SK-N-SH treated with all-trans-retinoic acid at 6 μM for 48 hours (cell line): ENCODE data around the gene SPEN.
"Not testable (repeated sequence)": the region's sequence is repeated elsewhere in the genome, so short reads cannot be mapped to it uniquely, and the experiment has no call there.

Experiments
- ATAC-seq: fragments of 200-7000 bp; cut with Tn5 transposase; 3 replicates; pipeline ENCODE4 v1.9.1; 2020; ENCODE audit warnings: mild to moderate bottlenecking, moderate library complexity
- ARNTL ChIP-seq: fragments of 450-650 bp; formaldehyde crosslinking; IDR thresholded peaks from 2 replicates; pipeline ENCODE4 v1.5.0; 2020; ENCODE audit warnings: low read depth, mild to moderate bottlenecking, moderate library complexity, borderline replicate concordance
- BACH2 ChIP-seq: fragments of 250-450 bp; sonication (Bioruptor Pico); IDR thresholded peaks from 2 replicates; pipeline ENCODE4 v1.9.0; 2021; ENCODE audit warnings: mild to moderate bottlenecking, borderline replicate concordance
- CSDC2 ChIP-seq: fragments of 250-450 bp; sonication (Bioruptor Pico); IDR thresholded peaks from 2 replicates; pipeline ENCODE4 v1.5.0; 2020; ENCODE audit warnings: mild to moderate bottlenecking, moderate library complexity
- ESRRG ChIP-seq: fragments of 250-450 bp; sonication (Bioruptor Pico); IDR thresholded peaks from 2 replicates; pipeline ENCODE4 v1.6.1; 2021; ENCODE audit warnings: mild to moderate bottlenecking
- GLIS3 ChIP-seq: fragments of 250-450 bp; sonication (Bioruptor Pico); IDR thresholded peaks from 2 replicates; pipeline ENCODE4 v1.5.0; 2020; ENCODE audit warnings: mild to moderate bottlenecking, moderate library complexity
- ISL1 ChIP-seq: fragments of 250-450 bp; sonication (Bioruptor Pico); IDR thresholded peaks from 2 replicates; pipeline ENCODE4 v2.1.2; 2022; ENCODE audit warnings: mild to moderate bottlenecking, moderate library complexity
- PPARA ChIP-seq: fragments of 250-450 bp; sonication (Bioruptor Pico); IDR thresholded peaks from 2 replicates; pipeline ENCODE4 v1.5.0; 2020; ENCODE audit warnings: mild to moderate bottlenecking, borderline replicate concordance
- TCF4 ChIP-seq: fragments of 250-450 bp; sonication (Bioruptor Pico); IDR thresholded peaks from 2 replicates; pipeline ENCODE4 v1.8.0; 2021; ENCODE audit warnings: mild to moderate bottlenecking, moderate library complexity, borderline replicate concordance
- TOX ChIP-seq: fragments of 250-450 bp; sonication (Bioruptor Pico); IDR thresholded peaks from 2 replicates; pipeline ENCODE4 v1.8.0; 2021; ENCODE audit warnings: mild to moderate bottlenecking, moderate library complexity, borderline replicate concordance
- ZC3H10 ChIP-seq: fragments of 250-450 bp; sonication (Bioruptor Pico); IDR thresholded peaks from 2 replicates; pipeline ENCODE4 v1.5.1; 2021; ENCODE audit warnings: mild to moderate bottlenecking, moderate library complexity
- ZFP3 ChIP-seq: fragments of 250-450 bp; sonication (Bioruptor Pico); IDR thresholded peaks from 2 replicates; pipeline ENCODE4 v1.5.0; 2020; ENCODE audit warnings: mild to moderate bottlenecking, moderate library complexity
- ZFP30 ChIP-seq: fragments of 450-650 bp; formaldehyde crosslinking; IDR thresholded peaks from 2 replicates; pipeline ENCODE4 v1.5.0; 2022; ENCODE audit warnings: mild to moderate bottlenecking, moderate library complexity
- ZNF8 ChIP-seq: fragments of 450-650 bp; formaldehyde crosslinking; IDR thresholded peaks from 2 replicates; pipeline ENCODE4 v1.5.0; 2020; ENCODE audit warnings: mild to moderate bottlenecking, moderate library complexity
- TF ChIP-seq, protein P1 (sequence below): fragments of 250-450 bp; sonication (Bioruptor Pico); IDR thresholded peaks from 2 replicates; pipeline ENCODE4 v1.5.0; 2020; ENCODE audit warnings: mild to moderate bottlenecking, moderate library complexity
- TF ChIP-seq, protein P2 (sequence below): fragments of 250-450 bp; sonication (Bioruptor Pico); IDR thresholded peaks from 2 replicates; pipeline ENCODE4 v1.8.0; 2021; ENCODE audit warnings: low read depth, mild to moderate bottlenecking, moderate library complexity, borderline replicate concordance
- TF ChIP-seq, protein P3 (sequence below): fragments of 250-450 bp; sonication (Bioruptor Pico); IDR thresholded peaks from 2 replicates; pipeline ENCODE4 v1.8.0; 2020; ENCODE audit warnings: mild to moderate bottlenecking, moderate library complexity, borderline replicate concordance
- TF ChIP-seq, protein P4 (sequence below): fragments of 250-450 bp; sonication (Bioruptor Pico); IDR thresholded peaks from 2 replicates; pipeline ENCODE4 v1.5.1; 2021; ENCODE audit warnings: mild to moderate bottlenecking, moderate library complexity
- TF ChIP-seq, protein P5 (sequence below): fragments of 250-450 bp; sonication (Bioruptor Pico); IDR thresholded peaks from 2 replicates; pipeline ENCODE4 v1.5.1; 2020; ENCODE audit warnings: low read depth, mild to moderate bottlenecking, moderate library complexity

Gene SPEN

DNA sequence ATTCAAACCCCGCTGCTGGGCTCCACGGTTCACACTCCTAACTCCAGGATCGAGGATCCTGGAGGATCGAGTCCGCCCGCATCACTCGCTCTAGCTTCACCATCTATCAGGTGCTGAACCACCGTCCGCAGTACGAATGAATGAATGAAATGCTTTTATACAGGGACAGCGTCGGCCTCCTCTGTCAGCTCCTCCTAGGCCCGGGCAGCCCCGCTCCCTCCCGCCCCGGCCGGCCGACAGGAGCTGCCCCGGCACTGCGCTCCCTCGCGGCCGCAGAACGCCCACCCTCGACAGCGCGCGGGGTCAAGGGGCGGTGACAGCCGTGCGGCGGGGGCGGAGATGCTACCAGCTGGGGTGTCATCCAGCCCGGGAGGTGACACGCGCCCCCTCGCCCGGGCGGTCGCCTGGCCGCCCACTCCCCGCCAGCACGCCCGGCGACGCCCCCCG, 127.9 kb downstream of the SPEN start:
- ATAC-seq: peak; percentile 90
- TF ChIP-seq, protein P1, sequence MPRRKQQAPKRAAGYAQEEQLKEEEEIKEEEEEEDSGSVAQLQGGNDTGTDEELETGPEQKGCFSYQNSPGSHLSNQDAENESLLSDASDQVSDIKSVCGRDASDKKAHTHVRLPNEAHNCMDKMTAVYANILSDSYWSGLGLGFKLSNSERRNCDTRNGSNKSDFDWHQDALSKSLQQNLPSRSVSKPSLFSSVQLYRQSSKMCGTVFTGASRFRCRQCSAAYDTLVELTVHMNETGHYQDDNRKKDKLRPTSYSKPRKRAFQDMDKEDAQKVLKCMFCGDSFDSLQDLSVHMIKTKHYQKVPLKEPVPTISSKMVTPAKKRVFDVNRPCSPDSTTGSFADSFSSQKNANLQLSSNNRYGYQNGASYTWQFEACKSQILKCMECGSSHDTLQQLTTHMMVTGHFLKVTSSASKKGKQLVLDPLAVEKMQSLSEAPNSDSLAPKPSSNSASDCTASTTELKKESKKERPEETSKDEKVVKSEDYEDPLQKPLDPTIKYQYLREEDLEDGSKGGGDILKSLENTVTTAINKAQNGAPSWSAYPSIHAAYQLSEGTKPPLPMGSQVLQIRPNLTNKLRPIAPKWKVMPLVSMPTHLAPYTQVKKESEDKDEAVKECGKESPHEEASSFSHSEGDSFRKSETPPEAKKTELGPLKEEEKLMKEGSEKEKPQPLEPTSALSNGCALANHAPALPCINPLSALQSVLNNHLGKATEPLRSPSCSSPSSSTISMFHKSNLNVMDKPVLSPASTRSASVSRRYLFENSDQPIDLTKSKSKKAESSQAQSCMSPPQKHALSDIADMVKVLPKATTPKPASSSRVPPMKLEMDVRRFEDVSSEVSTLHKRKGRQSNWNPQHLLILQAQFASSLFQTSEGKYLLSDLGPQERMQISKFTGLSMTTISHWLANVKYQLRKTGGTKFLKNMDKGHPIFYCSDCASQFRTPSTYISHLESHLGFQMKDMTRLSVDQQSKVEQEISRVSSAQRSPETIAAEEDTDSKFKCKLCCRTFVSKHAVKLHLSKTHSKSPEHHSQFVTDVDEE (CRISPR knock-in tag): no peak
- no peak for TF ChIP-seq ARNTL (CRISPR knock-in tag)
- TF ChIP-seq PPARA (CRISPR knock-in tag): no peak
- TF ChIP-seq ZNF8 (CRISPR knock-in tag): no peak
- TF ChIP-seq TOX (CRISPR knock-in tag): no peak
- TF ChIP-seq TCF4 (CRISPR knock-in tag): no peak
- TF ChIP-seq, protein P2, sequence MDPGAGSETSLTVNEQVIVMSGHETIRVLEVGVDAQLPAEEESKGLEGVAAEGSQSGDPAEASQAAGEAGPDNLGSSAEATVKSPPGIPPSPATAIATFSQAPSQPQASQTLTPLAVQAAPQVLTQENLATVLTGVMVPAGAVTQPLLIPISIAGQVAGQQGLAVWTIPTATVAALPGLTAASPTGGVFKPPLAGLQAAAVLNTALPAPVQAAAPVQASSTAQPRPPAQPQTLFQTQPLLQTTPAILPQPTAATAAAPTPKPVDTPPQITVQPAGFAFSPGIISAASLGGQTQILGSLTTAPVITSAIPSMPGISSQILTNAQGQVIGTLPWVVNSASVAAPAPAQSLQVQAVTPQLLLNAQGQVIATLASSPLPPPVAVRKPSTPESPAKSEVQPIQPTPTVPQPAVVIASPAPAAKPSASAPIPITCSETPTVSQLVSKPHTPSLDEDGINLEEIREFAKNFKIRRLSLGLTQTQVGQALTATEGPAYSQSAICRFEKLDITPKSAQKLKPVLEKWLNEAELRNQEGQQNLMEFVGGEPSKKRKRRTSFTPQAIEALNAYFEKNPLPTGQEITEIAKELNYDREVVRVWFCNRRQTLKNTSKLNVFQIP: no peak
- TF ChIP-seq ZC3H10 (CRISPR knock-in tag): no peak
- no peak for TF ChIP-seq GLIS3 (CRISPR knock-in tag)
- TF ChIP-seq ESRRG: no peak
- TF ChIP-seq ZFP30 (CRISPR knock-in tag): no peak
- no peak for TF ChIP-seq ISL1 (CRISPR knock-in tag)
- TF ChIP-seq, protein P3, sequence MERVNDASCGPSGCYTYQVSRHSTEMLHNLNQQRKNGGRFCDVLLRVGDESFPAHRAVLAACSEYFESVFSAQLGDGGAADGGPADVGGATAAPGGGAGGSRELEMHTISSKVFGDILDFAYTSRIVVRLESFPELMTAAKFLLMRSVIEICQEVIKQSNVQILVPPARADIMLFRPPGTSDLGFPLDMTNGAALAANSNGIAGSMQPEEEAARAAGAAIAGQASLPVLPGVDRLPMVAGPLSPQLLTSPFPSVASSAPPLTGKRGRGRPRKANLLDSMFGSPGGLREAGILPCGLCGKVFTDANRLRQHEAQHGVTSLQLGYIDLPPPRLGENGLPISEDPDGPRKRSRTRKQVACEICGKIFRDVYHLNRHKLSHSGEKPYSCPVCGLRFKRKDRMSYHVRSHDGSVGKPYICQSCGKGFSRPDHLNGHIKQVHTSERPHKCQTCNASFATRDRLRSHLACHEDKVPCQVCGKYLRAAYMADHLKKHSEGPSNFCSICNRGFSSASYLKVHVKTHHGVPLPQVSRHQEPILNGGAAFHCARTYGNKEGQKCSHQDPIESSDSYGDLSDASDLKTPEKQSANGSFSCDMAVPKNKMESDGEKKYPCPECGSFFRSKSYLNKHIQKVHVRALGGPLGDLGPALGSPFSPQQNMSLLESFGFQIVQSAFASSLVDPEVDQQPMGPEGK (CRISPR knock-in tag): no peak
- TF ChIP-seq, protein P4, sequence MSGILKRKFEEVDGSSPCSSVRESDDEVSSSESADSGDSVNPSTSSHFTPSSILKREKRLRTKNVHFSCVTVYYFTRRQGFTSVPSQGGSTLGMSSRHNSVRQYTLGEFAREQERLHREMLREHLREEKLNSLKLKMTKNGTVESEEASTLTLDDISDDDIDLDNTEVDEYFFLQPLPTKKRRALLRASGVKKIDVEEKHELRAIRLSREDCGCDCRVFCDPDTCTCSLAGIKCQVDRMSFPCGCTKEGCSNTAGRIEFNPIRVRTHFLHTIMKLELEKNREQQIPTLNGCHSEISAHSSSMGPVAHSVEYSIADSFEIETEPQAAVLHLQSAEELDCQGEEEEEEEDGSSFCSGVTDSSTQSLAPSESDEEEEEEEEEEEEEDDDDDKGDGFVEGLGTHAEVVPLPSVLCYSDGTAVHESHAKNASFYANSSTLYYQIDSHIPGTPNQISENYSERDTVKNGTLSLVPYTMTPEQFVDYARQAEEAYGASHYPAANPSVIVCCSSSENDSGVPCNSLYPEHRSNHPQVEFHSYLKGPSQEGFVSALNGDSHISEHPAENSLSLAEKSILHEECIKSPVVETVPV (CRISPR knock-in tag): no peak
- TF ChIP-seq ZFP3 (CRISPR knock-in tag): no peak

DNA sequence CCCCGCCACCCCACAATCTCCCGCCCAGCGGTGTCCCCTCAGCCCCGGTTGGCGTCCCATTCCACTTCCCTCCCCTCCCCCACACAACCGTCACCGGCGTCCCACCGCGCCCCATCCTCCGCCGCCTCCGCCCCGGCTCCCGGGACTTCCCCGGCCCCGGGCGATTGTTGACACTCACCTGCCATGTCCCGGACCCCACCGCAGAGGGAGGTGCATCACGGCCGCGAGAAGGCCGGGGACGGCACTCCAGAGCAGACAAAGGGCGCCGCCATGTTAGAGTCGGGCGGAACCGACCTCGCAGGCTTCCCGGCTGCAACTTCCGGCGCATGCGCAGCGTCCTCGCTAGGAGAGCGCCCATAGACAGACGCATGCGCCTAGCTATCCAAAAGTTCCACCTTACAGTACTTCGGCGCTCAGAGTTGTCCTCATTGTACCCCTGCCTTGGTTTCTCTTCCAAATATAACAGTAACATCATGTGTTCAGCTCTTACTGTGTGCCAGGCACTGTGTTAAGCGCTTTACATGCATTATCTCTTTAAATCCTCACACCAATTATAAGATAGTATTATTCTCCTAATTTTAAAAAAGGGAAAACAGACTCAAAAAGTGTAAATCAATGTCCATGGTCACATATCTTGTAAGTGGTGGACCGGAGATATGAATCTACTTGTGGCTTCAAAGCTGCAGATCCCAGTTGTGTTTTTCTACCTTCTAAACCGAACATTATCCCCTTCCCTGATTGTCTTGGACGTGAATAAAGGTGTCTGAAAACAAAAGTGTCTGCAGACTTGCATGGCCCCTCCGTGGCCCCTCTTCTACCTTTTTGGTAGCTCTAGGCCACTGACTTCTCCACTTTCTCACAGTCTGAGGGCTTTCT, 128.5 kb downstream of the SPEN start, which contains the start of gene ZBTB17:
TSS of gene ZBTB17 (minus strand) at position 297 of the 876 bp plus-strand sequence. CDS start 27,606 bp downstream, outside the sequence.
- peak; percentile 98 for ATAC-seq
- TF ChIP-seq ZFP3 (CRISPR knock-in tag) (no peak), BACH2 (CRISPR knock-in tag) (no peak), ARNTL (CRISPR knock-in tag) (no peak), ZC3H10 (CRISPR knock-in tag) (no peak), CSDC2 (CRISPR knock-in tag) (no peak)
- TF ChIP-seq, protein P4 (CRISPR knock-in tag): no peak

DNA sequence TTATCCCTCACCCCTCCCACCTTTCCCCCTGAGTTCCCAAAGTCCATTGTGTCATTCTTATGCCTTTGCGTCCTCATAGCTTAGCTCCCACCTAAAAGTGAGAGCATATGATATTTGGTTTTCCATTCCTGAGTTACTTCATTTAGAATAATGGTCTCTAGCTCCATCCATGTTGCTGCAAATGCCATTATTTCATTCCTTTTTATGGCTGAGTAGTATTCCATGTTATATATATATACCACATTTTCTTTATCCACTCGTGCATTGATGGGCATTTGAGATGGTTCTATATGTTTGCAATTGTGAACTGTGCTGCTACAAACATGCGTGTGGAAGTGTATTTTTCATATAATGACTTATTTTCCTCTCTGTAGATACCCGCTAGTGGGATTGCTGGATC, 130.4 kb downstream of the SPEN start:
- ATAC-seq: not testable (repeated sequence)
- peak; percentile 66; the same call in 1 of the 2 replicates for TF ChIP-seq ZNF8 (CRISPR knock-in tag)

DNA sequence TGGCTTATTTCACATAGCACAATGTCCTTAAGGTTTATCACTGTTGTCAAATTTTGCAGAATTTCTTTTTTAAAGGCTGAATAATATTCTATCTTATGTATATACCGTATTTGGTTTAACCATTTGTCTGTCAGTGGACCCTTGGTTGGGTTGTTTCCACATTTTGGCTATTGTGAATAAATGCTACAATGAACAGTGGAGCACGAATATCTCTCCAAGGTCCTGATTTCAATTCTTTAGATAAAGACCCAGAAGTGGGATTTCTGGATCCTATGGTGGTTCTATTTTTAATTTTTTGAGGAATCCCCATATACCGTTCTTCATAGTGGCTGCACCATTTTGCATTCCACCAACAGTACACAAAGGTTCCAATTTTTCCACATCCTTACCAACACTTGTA, 134.2 kb downstream of the SPEN start:
- ATAC-seq: no peak
- TF ChIP-seq, protein P2: no peak
- TF ChIP-seq ESRRG (no peak), ARNTL (CRISPR knock-in tag) (no peak), BACH2 (CRISPR knock-in tag) (no peak)
- TF ChIP-seq, protein P3 (CRISPR knock-in tag): no peak
- TF ChIP-seq, protein P5, sequence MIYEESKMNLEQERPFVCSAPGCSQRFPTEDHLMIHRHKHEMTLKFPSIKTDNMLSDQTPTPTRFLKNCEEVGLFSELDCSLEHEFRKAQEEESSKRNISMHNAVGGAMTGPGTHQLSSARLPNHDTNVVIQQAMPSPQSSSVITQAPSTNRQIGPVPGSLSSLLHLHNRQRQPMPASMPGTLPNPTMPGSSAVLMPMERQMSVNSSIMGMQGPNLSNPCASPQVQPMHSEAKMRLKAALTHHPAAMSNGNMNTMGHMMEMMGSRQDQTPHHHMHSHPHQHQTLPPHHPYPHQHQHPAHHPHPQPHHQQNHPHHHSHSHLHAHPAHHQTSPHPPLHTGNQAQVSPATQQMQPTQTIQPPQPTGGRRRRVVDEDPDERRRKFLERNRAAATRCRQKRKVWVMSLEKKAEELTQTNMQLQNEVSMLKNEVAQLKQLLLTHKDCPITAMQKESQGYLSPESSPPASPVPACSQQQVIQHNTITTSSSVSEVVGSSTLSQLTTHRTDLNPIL (CRISPR knock-in tag): no peak
